ENCODE results near the gene PALD1. TPM values are rescaled to one million over a fixed set of nuclear protein-coding genes. Genes with fewer than 3 reads are reported as not detected.

PALD1 gene
- total RNA-seq, 1 donor from 2014 or later, result 9.6 TPM

DNA sequence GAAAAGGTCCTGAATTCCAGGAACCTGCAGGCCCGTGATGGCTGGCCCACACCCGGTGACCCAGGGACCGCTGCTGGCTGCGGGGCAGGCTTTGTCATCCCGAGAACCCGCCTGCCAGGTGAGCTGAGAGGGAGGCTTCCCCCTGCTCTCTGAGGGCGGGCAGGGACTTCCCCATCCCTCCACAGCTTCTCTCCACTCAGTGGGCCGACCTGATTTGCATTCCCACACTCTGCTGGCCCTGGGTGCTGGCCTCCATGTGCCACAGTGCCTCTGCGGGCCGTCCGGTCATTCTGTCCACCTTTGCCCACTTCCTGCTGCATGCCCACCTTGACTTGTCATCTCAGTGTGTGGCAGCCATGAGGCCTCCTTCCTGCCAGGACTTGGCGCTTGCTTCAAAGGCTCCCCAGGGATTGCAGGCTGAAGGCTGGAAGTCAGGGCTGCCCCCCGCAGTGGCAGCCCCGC lies 35.3 kb downstream of the PALD1 start:
- Mint-ChIP-seq H3K36me3 (no peaks in the 10 kb centered on the region), H3K27me3 (ENCODE audit: insufficient read depth, low read depth) (peaks cover 8% of the 10 kb centered on the region), H3K4me1 (peaks cover 50% of the 10 kb centered on the region), H3K27ac (no peak overlapping the region), H3K4me3 (no peak overlapping the region), H3K9me3 (no peaks in the 10 kb centered on the region)
- H3K4me2 ChIP-seq, result peak overlapping the region; percentile 2
- no peaks in the 10 kb centered on the region for H3K36me3 ChIP-seq
- H2AFZ ChIP-seq (replicated peaks), result no peak overlapping the region
- no peaks in the 10 kb centered on the region for H3K79me2 ChIP-seq (ENCODE audit: low read depth)
- no peak overlapping the region for H3K9ac ChIP-seq
- no peak for DNase-seq (ENCODE audit: low spot score)
- H3K4me1 ChIP-seq, result peaks cover 28% of the 10 kb centered on the region
- no peaks in the 10 kb centered on the region for H3K27me3 ChIP-seq
- H4K20me1 ChIP-seq (ENCODE audit: low read depth), result peaks cover 6% of the 10 kb centered on the region
- no peak for TF ChIP-seq EZH2 (IDR thresholded peaks at IDR 0.05)
- TF ChIP-seq CTCF (IDR thresholded peaks at IDR 0.05), result no peak
- no peak for TF ChIP-seq EZH2phosphoT487 (IDR thresholded peaks at IDR 0.05)
- H3K4me3 ChIP-seq, result no peak overlapping the region
- no peaks in the 10 kb centered on the region for H3K9me3 ChIP-seq (ENCODE audit: low read depth)
- peaks cover 6% of the 10 kb centered on the region for H3F3A ChIP-seq (ENCODE audit: low read depth)
- no peak overlapping the region for H3K27ac ChIP-seq

DNA sequence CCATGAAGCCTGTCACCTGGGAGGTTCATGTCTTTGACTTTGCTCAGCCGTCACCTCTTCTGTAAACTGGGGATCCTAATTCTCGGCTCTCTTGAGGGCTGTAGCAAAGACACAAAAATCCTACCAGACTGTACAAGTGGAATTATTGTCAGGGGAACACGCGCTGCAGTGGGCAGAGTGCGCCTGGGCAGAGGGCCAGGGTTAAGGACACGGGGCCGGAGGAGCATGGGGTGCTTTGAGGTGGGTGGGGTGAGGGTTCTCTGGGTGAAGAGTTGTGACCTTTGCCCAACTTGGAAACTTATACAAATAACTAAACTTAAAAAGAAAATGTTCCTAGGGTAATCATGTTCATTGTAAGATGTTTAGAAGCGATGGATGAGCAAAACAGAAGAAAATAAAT lies 36.0 kb downstream of the PALD1 start:
- H2AFZ ChIP-seq (replicated peaks), result no peak overlapping the region
- H3K9me3 ChIP-seq (ENCODE audit: low read depth), result no peaks in the 10 kb centered on the region
- TF ChIP-seq CTCF (IDR thresholded peaks at IDR 0.05), result no peak
- no peak for TF ChIP-seq EZH2phosphoT487 (IDR thresholded peaks at IDR 0.05)
- TF ChIP-seq EZH2 (IDR thresholded peaks at IDR 0.05), result no peak
- no peaks in the 10 kb centered on the region for H3K79me2 ChIP-seq (ENCODE audit: low read depth)
- DNase-seq (ENCODE audit: low spot score), result no peak
- Mint-ChIP-seq H3K27me3 (ENCODE audit: insufficient read depth, low read depth) (peaks cover 6% of the 10 kb centered on the region), H3K36me3 (no peaks in the 10 kb centered on the region), H3K9me3 (no peaks in the 10 kb centered on the region), H3K27ac (peak overlapping the region; percentile 43), H3K4me1 (peaks cover 47% of the 10 kb centered on the region), H3K4me3 (no peak overlapping the region)
- no peaks in the 10 kb centered on the region for H3K27me3 ChIP-seq
- no peak overlapping the region for H3K27ac ChIP-seq
- H3F3A ChIP-seq (ENCODE audit: low read depth), result peaks cover 6% of the 10 kb centered on the region
- H3K36me3 ChIP-seq, result no peaks in the 10 kb centered on the region
- peaks cover 6% of the 10 kb centered on the region for H4K20me1 ChIP-seq (ENCODE audit: low read depth)
- no peak overlapping the region for H3K4me2 ChIP-seq
- H3K9ac ChIP-seq, result no peak overlapping the region
- peaks cover 21% of the 10 kb centered on the region for H3K4me1 ChIP-seq
- H3K4me3 ChIP-seq, result no peak overlapping the region

- H3K36me3 Mint-ChIP-seq, result no peaks in the 10 kb centered on the region
- peaks cover 6% of the 10 kb centered on the region for H4K20me1 ChIP-seq (ENCODE audit: low read depth)
- no peak overlapping the region for H3K4me2 ChIP-seq
- H3K4me1 ChIP-seq, result peaks cover 21% of the 10 kb centered on the region
- peaks cover 6% of the 10 kb centered on the region for H3F3A ChIP-seq (ENCODE audit: low read depth)
- H3K27ac Mint-ChIP-seq, result no peak overlapping the region
- H3K27me3 ChIP-seq, result no peaks in the 10 kb centered on the region
- peaks cover 6% of the 10 kb centered on the region for H3K27me3 Mint-ChIP-seq (ENCODE audit: insufficient read depth, low read depth)
- no peaks in the 10 kb centered on the region for H3K9me3 Mint-ChIP-seq
- no peaks in the 10 kb centered on the region for H3K9me3 ChIP-seq (ENCODE audit: low read depth)
- TF ChIP-seq CTCF (IDR thresholded peaks at IDR 0.05) (no peak), EZH2 (IDR thresholded peaks at IDR 0.05) (no peak), EZH2phosphoT487 (IDR thresholded peaks at IDR 0.05) (no peak)
- no peak overlapping the region for H3K9ac ChIP-seq
- H3K36me3 ChIP-seq, result no peaks in the 10 kb centered on the region
- H3K4me3 ChIP-seq, result no peak overlapping the region
- H2AFZ ChIP-seq (replicated peaks), result no peak overlapping the region
- H3K27ac ChIP-seq, result no peak overlapping the region
- H3K79me2 ChIP-seq (ENCODE audit: low read depth), result no peaks in the 10 kb centered on the region
- H3K4me1 Mint-ChIP-seq, result peaks cover 42% of the 10 kb centered on the region
- no peak overlapping the region for H3K4me3 Mint-ChIP-seq
- DNase-seq (ENCODE audit: low spot score), result no peak
Observed at GRCh38 chr10:70515035-70515667, 36.6 kb downstream of the PALD1 start.

All from neural progenitor cell (in vitro differentiated cells).